Measurements from ENCODE around the gene MYADML2.
A peak's percentile ranks its signal among the peaks of the same experiment; 100 is the strongest.

MYADML2 gene

DNA sequence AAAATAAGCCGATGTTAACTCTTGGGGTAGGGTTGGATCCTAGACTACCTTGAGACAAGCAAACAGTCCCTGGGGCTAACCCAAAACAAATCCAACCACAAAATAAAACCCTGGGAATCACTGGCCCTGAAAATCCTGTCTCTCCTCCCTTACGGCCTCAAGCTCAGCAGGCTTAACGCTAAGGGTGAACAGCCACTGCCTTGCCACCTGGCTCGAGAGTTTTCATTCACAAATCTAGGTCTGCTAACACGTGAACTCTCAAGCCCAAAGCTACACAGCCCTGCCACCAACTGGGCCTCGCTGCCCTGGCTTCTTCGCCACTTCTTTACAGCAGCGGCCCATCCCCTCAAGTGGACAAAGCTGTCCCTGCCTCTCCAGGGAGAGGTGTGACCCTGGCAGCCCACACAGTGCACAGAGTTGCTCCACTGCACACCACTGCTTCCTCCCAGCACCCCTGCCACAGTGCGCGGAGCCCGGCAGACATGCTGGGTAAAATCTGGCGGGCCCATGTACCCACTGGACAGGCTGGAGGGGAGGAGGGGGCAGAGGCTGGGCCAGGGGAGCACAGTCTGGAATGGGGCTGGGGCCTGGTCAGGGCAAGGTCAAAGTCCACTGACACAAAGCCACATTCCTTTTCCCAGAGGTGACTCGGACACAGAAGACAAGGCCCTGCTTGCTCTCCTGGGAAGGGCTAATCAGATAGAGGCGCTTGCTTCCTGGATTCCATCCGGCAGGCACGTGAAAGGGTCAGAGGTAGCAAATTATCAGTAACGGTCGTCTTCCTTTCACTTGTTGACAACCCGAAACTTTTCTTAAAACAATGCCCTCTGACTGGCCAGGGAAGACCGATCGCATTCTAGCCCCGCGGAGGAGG is 36.8 kb downstream of the MYADML2 start:
- no peak for DNase-seq

DNA sequence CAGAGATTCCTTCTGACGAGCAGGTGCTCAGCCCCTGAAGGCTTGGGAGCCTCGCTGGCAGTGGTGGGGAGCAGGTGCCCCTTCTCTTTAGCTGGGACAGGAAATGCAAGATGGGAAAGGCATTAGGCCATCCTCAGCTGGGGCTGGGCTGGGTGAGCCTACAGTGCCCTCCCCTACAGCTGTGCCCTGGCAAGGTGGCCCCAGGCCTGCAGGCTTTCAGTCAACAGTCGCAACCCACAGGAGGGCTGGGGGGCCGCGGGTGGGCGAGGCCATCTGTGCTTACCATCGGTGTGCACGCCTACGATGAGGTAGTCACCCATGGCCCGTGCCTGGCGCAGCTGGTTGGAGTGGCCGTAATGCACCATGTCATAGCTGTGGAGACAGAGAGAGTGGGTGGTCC is 37.8 kb downstream of the MYADML2 start:
- no peak for DNase-seq

DNA sequence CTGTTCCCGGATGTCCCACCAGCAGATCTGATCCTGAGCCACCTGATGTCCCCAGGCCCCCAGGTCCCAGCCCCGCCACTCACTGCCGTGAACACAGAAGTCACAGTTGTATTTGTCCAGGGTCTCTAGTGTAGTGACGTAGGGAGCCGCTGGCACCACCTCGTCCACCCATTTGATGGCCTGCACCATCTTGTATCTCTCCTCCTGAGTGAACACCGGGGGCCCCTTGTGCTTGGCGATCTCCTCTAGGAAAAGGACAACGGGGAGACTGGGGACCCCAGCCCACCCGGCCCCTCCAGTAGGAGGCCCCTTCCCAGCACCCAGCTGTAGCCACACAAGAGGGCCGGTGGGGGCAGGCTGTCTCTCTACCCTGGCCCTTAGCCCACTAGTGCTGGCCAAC is 38.2 kb downstream of the MYADML2 start:
- no peak for DNase-seq

DNA sequence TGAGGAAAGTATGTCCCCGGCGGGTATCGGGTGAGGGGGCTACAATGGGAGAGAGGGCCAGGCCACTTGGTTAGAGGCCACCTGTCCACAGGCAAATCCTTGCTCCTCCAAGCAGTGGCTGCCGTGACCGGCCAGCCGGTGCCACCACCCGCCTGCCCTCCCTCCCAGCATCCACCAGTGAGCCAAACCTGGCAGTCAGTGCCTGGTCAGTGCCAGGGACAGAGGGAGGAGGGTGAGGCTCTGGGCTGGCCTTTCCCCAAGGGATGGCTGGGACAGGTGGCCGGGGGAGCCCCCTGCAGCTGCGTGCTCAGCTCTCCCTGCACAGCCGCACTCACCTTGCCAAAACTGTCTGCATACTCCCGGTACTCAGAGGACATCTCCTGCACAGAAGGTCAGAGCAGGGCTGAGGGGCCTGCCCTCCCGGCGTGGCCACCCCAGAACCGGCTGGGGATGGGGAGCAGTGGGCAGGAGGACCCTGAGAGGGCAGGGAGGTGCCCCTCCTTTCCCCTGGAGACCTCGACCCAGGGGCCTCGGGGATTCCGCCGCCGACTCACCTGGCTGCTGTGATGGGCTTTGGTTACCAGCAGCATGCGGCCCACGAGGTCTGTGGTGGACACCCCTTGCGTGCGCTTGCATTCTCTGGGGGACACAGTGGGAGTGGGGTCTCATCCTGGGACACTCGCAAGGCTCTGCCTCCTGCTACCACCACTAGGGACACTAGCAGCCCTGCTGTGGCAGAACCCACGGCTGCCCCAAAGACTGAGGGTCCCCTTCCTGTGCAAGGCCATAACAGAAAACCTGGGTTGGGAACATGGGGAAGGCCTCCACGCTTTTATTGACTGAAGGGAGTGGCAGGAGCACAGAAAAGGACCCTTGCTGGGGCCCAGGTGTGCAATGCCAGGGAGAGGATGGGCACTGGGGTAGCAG is 39.6 kb downstream of the MYADML2 start:
- no peak for DNase-seq

DNA sequence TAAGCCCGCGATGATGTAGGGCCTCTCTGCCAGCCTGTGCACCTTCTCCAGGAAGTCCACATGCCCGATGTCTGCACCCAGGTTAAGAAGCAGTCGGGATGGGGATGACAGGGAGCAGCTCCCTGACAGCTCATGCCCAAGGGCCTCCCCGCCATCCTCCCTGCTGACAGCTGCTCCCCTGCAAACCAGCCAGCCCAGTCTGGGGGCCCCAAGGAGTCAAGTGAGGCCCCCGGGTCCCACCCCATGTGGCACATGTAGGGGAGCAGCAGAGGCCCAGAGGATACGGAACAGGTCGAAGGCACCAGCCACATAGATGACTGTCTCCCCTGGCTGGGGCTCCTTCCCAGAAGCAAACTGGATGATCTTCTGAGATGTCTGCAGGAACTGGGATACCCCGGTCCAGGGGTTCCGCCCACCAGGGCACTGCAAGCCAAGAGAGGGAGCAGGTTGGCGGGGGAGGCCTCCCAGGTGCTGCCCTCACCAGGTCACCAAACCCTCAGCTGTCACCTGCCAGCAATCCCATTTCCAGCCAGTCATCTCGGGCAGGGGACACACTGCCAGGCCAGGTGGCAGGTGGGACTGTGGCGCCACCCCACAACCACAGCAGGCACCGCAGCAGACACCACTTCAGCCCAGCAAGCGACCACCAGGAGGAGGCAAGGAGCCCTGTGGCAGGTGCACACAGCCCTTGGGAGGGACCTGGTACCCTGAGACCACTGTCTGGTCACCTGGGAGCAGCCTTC is 40.4 kb downstream of the MYADML2 start:
- no peak for DNase-seq

DNA sequence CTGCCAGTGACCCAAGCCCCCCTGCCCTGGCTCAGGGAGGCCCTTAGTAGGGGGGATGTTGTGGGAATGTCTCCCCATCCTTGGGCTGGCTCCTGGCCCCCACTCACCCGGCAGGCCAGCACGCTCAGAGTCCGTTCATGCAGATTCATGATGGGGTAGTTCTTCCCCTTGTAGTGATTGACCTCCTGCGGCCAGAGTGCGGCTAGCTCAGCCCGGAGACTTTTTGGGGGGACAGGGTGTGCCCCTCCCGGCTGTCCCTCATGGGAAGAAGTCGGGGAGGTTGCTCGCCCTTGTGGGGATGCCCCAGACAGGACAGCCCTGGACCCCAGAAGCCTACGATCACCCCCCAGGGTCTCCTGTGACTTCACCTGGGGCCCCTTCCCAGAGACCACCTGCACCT is 41.0 kb downstream of the MYADML2 start:
- DNase-seq: no peak

DNA sequence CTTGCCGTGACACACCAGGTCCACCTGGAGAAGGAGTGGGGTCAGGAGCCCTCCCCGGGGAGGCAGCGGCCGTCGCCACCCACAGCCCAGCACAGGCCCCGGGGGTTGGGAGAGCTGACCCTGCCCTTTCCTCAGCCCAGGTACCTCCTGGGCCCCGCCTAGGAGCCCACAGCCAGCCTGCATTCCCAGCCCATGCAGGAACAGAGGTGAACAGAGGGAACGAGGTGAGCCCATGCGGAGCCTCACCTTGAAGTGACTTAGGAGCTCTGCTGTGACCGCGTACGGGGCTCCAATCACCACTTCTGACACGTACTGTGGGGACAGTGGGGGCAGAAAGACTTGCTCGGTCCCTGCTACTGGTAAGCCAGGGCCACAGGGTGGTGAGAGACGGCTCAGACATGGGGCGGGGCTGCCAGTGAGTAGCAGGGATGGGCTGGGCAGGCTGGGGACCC is 41.6 kb downstream of the MYADML2 start:
- DNase-seq: no peak

DNA sequence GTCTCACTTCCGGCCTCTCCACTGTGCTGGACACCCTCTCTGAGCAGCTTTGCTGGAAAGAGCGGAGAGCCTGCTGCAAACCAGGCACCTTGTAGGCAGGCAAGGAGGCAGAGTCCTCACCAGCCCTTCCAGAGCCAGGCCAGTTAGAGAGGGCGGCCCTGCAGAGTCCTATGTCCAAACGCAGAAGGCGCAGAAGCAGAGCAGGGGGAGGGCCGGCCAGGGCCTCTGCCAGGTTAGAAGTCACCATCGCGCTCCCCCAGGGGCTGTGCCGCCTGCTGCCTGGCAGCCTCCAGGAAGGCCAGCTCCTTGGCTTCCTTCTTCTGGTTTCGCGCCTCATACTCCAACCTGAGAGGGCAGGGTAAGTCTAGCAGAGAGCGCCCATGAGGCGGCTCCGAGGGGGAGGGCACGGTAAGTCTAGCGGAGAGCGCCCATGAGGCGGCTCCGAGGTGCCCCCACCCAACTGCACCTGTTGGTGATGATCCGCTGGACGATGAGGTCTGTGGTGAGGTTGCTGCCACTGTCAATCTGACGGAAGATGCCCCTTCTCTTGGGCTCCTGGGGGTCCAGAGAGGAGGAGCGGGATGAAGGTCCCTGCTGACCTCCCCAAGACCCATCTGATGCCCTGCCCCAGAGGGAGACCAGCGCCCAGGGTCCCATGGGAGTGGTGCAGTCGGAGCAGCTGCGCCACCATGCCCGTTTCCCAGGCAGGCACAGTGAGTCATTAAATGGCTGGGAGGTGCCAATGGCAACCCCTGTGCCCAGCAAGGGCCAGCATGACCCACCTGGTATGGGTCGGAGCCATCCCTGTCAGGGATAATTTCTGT is 42.2 kb downstream of the MYADML2 start:
- no peak for DNase-seq

DNA sequence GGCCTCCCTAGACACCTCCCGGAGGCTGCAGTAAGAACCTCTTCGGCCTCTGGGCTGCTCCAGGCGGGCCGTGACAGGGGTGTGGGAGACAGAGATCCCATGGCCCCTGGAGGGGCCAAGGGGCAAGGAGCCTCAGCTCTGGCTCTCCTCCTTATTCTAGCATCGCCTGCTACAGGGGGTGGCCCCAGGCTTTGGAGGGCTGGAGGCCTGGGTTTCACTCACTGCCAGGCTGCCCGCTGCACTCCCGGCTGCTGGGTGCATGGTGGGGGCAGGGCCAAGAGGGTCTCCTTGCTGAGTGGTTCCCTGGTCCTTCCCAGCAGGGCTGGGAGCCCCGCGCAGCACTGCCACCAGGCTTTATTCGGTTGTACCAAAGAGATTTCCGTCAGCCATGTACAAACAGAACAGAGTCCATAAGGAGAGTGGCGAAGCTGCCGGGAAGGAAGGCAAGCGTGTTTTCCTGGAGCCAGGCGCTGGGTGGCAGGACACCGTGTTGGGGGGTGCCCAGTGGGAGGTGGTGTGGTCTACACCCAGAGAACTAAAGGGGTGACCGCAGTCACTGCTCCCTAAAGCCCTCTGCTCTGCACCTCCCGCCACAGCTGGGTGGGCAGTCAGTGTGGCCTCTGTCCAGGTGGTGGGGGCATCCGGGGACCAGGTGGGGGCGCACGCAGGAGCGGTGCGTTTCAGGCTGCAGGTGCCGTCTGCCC is 43.0 kb downstream of the MYADML2 start:
- DNase-seq: no peak

DNA sequence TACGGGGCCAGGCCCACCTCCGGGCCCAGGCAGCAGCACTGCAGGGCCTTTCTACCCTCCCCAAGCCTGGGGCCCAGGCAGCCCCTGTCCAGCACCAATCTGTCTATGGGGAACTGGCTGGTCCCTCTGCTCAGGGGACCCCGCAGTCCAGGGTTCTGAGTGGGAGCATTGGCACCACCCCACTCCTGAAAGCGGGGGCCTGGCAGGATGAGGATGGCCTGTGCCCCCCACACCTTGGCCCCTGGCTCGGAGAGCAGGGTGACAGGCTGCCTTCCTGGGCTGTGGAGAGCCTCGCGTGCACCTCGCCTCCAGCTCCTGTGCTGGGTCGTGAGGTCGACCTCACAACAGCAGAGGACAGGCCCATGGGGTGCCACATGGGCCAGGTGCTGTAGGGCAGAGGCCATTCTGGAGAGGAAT is 43.6 kb downstream of the MYADML2 start:
- no peak for DNase-seq

DNA sequence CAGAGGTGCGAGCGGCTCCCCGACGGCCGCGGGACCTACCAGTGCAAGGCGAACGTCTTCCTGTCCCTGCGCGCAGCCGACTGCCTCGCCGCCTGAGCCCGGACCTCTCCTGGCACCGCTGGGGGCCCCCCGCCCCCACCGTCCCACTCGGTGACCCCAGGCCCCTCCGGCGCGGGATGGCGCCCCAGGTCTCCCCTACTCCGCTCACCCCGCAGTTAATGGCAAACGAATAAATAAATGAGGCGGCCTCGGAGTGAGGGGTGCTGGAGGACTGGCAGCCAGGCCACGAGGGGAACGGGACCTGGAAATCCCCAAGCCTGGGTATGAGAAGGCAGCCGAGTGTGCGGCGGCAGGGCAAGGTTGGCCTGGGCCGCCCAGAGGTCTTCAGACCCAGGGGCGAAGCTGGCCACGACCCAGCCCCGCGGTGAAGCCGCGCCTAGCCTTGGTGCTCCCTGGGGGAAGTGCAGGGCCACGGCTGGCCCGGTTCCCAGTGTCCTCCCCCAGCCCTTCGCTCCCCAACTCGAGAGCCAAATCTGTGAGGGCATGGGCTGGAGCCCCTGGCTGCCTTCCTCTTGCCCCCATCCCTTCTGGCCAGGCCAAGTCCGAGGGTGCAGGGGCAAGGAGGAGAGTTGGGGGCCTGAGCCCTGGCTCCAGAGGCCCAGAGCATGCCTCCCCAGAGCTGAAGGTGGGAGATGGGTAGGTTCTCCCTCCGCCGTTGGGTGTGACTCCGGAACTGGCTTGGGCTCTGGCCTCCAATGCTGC is 44.2 kb downstream of the MYADML2 start:
- DNase-seq: no peak

DNA sequence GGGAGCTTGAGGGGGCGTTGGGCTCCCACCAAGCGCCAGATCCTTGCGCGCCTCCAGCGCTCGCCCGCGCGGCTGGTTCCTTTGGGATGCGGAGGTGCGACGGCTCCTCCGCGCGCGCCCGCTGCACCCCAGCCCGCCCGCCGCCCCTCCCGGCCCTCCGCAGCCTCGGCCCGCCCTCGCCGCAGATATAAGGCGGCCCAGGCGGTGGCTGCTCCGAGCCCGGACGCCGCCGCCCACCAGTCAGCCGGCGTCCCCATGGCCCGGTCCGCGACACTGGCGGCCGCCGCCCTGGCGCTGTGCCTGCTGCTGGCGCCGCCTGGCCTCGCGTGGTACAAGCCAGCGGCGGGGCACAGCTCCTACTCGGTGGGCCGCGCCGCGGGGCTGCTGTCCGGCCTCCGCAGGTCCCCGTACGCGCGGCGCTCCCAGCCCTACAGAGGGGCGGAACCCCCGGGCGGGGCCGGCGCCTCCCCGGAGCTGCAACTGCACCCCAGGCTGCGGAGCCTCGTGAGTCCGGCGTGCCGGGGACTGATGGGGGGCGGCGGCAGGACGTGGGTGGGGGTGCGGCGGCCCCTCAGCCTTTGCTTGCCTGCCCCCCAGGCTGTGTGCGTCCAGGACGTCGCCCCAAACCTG is 44.9 kb downstream of the MYADML2 start, which contains the start of gene NPB:
NPB (plus strand) TSS at position 216 of the 630 bp plus-strand sequence; CDS start at position 256, 40 bp downstream.
- DNase-seq: peak; percentile 24

DNA sequence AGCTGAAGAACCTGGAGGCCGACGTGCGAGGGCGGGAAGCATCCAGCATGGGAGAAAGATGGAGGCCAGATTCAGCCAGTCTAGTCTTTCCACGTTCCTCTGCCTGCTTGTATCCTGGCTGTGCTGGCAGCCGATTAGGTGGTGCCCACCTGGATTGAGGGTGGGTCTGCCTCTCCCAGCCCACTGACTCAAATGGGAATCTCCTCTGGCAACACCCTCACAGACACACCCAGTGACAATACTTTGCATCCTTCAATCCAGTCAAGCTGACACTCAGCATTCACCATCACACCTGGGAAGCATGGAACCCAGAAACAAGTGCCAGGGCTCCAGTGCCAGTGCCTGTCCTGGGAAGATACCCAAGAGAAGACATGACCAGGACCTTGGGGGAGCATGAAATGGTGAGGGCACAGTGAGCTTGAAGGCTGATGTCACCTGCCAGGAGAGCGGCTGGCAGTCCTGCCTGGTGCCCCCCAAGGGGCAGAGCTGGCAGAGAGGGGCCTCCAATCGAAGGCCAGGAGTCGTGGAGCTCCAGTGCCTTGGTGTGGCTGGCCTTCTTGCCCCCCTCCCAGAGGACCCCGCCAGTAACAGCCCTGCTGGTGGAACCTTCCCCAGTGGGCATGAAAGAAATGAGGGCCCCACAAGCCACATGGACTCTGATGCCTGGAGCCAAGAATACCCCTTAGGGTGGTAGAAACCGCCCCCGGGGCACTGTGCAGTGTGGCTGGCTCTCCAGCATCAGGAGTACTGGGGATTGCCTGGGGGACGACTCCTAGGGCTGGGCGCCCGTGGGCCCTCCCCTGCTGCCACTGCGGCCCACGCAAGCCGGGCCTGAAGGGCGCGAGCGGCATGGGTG is 45.6 kb downstream of the MYADML2 start:
- peak; percentile 28 for DNase-seq

DNA sequence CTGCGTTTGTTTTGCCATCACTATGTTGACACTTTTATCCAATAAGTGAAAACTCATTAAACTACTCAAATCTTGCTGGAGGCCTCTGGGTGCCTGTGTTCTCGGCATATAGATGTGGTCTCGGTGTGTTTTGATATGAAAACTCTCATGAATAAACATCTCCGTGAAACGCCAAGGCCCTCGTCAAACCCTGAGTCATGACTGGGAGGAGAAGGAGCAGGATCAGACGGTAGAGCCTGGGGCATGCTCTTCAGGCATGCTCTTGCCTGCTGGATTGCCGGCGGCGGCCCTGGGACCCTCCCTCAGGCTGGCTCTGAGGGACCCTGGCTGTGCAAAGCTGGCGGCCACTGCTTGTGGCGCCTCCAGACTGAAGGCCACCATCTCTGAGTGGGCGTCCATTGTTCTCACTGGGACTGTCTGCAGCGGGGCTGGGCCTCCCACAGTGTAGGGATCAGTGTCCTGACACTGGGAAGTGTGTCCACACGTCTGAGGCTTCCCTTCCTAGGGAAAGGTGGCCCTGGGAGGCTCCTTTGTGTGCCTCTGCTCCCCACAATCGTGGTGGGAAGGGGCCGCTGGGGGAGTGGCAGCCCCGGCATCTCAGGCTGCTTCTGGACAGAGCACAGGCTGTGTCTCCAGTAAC is 46.7 kb downstream of the MYADML2 start:
- DNase-seq: no peak

DNA sequence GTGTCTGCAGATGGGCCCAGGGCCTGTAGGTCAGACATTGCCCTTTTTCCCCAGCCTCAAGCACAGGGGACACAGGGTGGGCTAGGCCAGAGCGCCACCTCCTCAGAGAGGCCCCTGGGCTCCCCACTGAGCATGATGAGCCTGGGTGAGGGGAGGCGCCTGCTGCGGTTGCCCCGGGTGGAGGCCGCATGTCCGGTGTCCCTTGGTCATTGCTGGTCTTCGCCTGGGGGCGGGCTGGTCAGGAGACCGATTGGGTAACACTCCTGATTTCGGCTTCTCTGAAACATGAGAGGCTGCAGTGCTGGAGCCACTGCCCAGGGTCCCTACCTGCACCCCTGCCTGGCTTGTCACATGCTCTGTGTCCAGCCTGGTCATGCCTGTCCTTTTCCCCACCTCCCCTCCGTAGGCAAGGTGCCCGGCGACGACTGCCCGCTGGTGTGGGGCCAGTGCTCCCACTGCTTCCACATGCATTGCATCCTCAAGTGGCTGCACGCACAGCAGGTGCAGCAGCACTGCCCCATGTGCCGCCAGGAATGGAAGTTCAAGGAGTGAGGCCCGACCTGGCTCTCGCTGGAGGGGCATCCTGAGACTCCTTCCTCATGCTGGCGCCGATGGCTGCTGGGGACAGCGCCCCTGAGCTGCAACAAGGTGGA is 47.4 kb downstream of the MYADML2 start:
- no peak for DNase-seq

DNA sequence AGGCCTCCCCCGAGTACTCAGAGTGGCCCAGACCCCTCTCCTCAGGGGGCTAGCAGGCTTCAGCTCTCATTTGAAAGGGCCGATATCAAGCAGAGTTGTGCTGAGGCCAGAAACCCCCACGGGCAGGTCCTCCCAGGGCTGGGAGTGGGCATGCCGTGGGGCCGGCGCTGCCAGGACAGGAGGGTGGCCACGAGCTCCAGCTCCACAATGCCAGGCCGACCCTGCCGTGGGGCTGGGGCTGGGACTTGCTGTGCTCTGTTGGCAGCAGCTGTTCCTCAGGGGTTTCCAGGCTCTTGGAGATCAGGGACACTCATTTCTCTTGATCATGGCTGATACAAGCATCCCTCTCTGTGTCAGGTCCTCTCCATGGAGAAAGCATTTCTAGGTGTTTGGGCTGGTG is 48.1 kb downstream of the MYADML2 start:
- no peak for DNase-seq

DNA sequence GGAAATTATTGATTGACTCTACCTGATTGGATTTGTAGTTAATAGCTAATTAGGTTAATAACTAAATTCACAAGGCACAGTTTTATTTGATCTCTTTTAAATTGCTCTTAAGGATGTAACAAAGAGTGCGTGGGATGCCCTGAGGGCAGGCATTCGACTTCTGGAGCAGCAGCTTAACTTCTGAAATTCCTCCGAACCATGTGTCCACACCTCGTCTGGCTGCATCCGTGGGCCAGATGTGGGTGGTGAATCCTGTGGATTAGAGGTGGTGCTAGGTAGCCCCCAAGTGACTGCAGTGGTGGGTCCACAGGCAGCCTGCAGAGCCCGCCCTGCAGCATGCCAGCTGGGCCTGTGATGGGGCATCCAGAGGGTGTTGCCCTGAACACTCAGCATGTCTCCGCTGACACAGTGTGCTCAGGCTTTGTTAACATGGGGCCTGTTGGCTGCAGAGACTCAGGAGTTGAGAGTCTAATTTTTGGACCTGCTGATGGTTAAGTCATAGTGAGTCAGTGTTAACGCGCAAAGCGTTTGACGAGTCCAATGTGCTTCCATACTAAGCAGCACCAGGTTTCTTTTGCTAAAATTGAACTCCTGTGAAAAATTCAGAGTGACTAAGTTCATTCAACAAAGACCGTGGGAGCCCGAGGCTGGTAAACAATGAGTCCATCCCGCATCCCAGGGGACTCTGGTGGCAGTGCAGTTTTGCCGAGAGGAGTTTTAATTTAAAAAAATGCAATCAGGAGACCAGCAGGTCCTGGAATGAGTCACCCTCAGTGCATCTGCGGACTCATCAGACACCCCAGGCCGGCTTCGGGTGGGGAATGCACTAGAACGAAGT is 48.8 kb downstream of the MYADML2 start:
- no peak for DNase-seq

Data from retina (tissue), 1 donor.